Naive B cell (primary cell): ENCODE results near the gene TOM1L1. TPM values are rescaled to one million over a fixed set of nuclear protein-coding genes. Genes with fewer than 3 reads are reported as not detected.

ENCODE experiments used
- ATAC-seq, 2 donors: fragments of 150-1000 bp; cut with Tn5 transposase; 2 replicates each; pipeline ENCODE4 v1.10.0; 2021; ENCODE audit warnings: low read depth in 2 of 2, mild to moderate bottlenecking in 2 of 2, moderate library complexity in 2 of 2
- DNase-seq: peaks from one replicate; pipeline ENCODE4 v3.0.0; 2022
- H3K27ac Mint-ChIP-seq, 6 donors: one replicate each; pipeline ENCODE4 v1.8.0; 2020 to 2022; ENCODE audit warnings: mild to moderate bottlenecking in 6 of 6, mixed read lengths in 6 of 6, moderate library complexity in 5 of 6, inconsistent platforms in 2 of 6
- H3K27me3 Mint-ChIP-seq, 3 donors: one replicate each; pipeline ENCODE4 v1.8.0; 2021 to 2022; ENCODE audit warnings: mixed read lengths in 3 of 3, mild to moderate bottlenecking in 1 of 3
- H3K36me3 Mint-ChIP-seq, 2 donors: one replicate each; pipeline ENCODE4 v1.8.0; 2020 to 2022; ENCODE audit warnings: mixed read lengths in 2 of 2, inconsistent platforms in 1 of 2, mild to moderate bottlenecking in 1 of 2
- H3K4me1 Mint-ChIP-seq, 3 donors: one replicate each; pipeline ENCODE4 v1.8.0; 2020 to 2022; ENCODE audit warnings: mixed read lengths in 3 of 3, inconsistent platforms in 1 of 3, mild to moderate bottlenecking in 1 of 3, moderate library complexity in 1 of 3
- H3K4me3 Mint-ChIP-seq, 8 donors: one replicate each; pipeline ENCODE4 v1.8.0; 2020 to 2022; ENCODE audit warnings: mild to moderate bottlenecking in 8 of 8, mixed read lengths in 8 of 8, moderate library complexity in 8 of 8, inconsistent platforms in 2 of 8
- H3K9me3 Mint-ChIP-seq, 7 donors: one replicate each; pipeline ENCODE4 v1.8.0; 2020 to 2022; ENCODE audit warnings: mixed read lengths in 7 of 7, mild to moderate bottlenecking in 5 of 7, inconsistent platforms in 2 of 7, moderate library complexity in 1 of 7
- polyA plus RNA-seq, 6 donors: library from polyadenylated mRNA; unstranded; fragments of 300-500 nt; fragmentation: Illumina TruSeq; gene quantifications; one replicate each; pipeline ENCODE4 v1.2.3, GENCODE V29; 2021; ENCODE audit warnings: low read depth in 6 of 6

Gene TOM1L1
- polyA plus RNA-seq, 6 donors from 2014 or later: not detected

DNA sequence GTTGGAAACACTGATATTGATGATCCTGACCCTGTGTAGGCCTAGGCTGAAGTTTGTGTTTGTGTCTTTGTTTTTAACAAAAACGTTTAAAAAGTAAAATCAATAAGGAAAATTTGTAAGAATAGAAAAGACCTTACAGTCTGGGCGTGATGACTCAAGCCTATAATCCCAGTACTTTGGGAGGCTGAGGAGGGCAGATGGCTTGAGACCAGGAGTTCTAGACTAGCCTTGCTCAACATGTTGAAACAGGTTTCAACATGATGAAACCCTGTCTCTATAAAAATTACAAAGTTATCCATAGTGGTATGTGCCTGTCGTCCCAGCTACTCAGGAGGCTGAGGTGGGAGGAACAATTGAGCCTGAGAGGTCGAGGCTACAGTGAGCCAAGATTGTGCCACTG lies 18.3 kb upstream of the TOM1L1 start:
- DNase-seq (no peak), ATAC-seq (no peak)
- Mint-ChIP-seq H3K4me1 (no peaks in the 10 kb centered on the region), H3K9me3 (peaks cover 0 to 4% (median 0%) of the 10 kb centered on the region in 7 donors), H3K4me3 (no peak overlapping the region), H3K36me3 (no peaks in the 10 kb centered on the region), H3K27ac (no peak overlapping the region), H3K27me3 (peaks cover 0 to 17% (median 9%) of the 10 kb centered on the region in 3 donors)

DNA sequence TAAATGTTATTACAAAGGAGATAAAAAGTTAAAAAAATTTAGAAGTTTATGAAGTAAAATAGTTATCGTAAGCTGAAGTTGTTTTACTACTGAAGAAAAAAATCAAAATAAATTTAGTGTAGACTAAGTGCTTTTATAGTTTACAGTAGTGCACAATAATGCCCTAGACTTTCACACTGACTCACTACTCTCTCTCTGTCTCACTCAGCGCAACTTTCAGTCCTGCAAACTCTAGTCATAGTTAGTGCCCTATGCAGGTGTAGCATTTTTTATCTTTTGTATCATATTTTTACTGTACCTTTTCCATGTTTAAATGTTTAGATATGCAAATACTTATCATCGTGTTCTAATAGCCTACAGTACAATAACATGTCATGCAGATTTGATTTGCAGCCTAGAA lies 17.7 kb upstream of the TOM1L1 start:
- DNase-seq (no peak), ATAC-seq (no peak)
- Mint-ChIP-seq H3K27ac (no peak overlapping the region), H3K36me3 (no peaks in the 10 kb centered on the region), H3K4me1 (no peaks in the 10 kb centered on the region), H3K9me3 (peaks cover 0 to 4% (median 0%) of the 10 kb centered on the region in 7 donors), H3K27me3 (peaks cover 0 to 17% (median 9%) of the 10 kb centered on the region in 3 donors), H3K4me3 (no peak overlapping the region)

DNA sequence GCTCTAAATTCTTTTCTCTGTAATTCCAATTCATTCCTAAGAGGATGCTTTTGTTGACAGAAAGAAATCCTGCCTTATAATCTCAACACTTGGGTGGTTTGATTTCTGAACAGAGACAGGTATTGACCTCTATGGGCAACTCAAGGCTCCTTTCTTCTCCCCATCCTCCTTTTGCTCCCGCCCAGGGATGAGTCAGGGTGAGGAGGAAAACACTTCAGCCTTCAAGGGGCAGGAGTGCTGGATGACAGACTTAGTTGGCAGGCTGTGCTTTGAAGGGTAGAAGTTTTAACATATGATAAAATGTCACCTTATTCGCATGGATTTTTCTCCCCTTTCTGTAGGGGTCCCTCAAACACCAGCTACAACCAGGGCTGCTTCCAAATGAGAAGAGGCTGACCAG lies 16.7 kb upstream of the TOM1L1 start:
- H3K27me3 Mint-ChIP-seq: peaks cover 0 to 13% (median 4%) of the 10 kb centered on the region in 3 donors
- no peak overlapping the region for H3K4me3 Mint-ChIP-seq
- no peak for ATAC-seq
- peaks cover 0 to 2% (median 0%) of the 10 kb centered on the region in 7 donors for H3K9me3 Mint-ChIP-seq
- H3K27ac Mint-ChIP-seq: no peak overlapping the region
- no peak for DNase-seq
- H3K4me1 Mint-ChIP-seq: no peaks in the 10 kb centered on the region
- no peaks in the 10 kb centered on the region for H3K36me3 Mint-ChIP-seq

DNA sequence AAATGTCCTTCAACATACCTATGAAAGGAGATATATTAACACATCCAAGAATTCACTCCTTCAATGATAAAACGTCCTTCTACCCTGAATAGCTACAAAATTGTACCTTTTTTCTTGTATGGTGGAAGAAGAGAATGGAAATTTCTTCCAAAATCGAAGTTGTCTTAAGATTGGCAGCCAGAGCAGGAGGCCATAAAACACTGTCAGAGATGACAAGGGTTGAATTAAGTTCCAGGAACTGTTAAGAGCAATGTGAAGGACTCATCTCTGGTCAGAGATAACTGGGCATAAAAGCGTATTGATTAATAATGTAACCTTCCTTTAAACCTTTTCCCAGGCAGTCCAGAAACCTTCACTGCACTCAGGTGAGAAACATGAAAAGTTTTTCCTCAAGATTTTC lies 12.9 kb upstream of the TOM1L1 start:
- ATAC-seq: no peak
- H3K9me3 Mint-ChIP-seq: peaks cover 0 to 2% (median 0%) of the 10 kb centered on the region in 7 donors
- no peak for DNase-seq
- no peaks in the 10 kb centered on the region for H3K36me3 Mint-ChIP-seq
- no peak overlapping the region for H3K4me3 Mint-ChIP-seq
- H3K27ac Mint-ChIP-seq: no peak overlapping the region
- H3K4me1 Mint-ChIP-seq: no peaks in the 10 kb centered on the region
- H3K27me3 Mint-ChIP-seq: peaks cover 0 to 12% (median 0%) of the 10 kb centered on the region in 3 donors

DNA sequence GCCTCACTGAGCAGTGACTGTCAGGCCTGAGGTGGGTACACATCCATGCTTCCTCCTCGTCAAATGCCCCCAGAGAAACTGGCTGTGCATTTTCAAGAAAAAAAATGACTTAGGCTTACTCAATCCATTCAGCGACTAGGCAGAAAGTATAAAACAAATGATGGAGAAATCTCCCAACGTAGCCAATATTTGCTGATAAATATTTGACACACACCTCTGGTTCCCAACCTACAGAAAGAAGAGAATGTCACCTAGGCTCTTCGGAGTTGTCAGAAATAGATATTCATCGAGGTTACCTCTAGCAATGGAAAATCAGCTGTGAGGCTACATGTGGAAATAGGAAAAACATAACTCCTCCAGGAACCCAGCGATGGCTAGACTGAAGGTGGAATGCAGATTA lies 12.4 kb upstream of the TOM1L1 start:
- H3K36me3 Mint-ChIP-seq: no peaks in the 10 kb centered on the region
- no peak overlapping the region for H3K4me3 Mint-ChIP-seq
- ATAC-seq (no peak), DNase-seq (no peak)
- H3K4me1 Mint-ChIP-seq: no peaks in the 10 kb centered on the region
- peaks cover under 1 to 15% (median 4%) of the 10 kb centered on the region in 3 donors for H3K27me3 Mint-ChIP-seq
- peaks cover 0 to 2% (median 0%) of the 10 kb centered on the region in 7 donors for H3K9me3 Mint-ChIP-seq
- no peak overlapping the region for H3K27ac Mint-ChIP-seq

DNA sequence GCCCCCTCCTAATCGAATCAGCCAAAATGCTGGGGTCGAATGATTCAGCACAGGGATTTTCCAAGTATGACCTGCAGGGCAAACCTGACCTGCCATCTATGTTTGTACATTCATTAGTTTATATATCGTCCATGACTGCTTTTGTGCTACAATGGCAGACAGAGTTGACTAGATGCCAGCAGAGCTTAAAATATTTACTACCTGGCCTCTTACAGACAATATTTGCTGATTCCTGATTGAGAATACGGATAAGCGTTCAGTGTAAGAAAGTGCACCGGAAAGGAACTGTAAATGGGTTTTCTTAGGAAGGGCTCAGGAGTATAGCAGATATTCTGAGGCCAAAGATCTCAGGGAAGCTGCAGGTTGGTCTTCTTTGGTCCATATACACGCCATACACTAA lies 11.7 kb upstream of the TOM1L1 start:
- Mint-ChIP-seq H3K36me3 (no peaks in the 10 kb centered on the region), H3K27me3 (peaks cover 4 to 22% (median 8%) of the 10 kb centered on the region in 3 donors), H3K4me1 (no peaks in the 10 kb centered on the region), H3K27ac (no peak overlapping the region), H3K9me3 (peaks cover 0 to 2% (median 0%) of the 10 kb centered on the region in 7 donors), H3K4me3 (no peak overlapping the region)
- DNase-seq (no peak), ATAC-seq (no peak)

DNA sequence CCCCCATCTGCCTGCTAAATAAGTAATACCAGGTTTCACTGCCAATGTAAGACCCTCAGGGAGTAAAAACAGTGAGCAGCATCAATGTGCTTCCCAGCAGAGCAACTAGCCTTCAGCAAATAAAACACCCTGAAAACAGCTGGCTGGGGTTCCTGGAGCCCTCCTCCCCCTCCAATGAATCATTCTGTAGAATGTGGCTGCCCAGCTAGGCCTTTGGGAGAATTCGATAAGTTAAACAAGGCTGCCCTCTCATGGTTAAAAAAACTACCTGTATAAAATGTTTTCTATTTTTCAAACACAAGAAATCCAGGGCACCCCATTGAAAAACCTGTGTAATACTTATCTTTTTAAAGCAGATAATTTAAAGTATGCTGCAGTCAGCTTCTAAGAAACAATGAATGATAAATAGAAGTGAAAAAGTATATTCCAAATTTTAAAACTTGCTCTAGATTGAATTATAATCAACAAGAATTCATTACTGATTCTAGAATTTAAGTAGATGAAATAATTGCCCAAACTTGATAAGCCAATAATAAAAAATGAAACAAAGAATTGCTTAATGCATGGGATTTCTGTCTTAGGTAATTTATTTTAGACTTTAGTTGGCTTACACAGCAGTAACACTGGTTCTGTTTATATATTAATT lies 9.4 kb upstream of the TOM1L1 start:
- Mint-ChIP-seq H3K36me3 (no peaks in the 10 kb centered on the region), H3K27ac (peak overlapping the region in 1 of 6 donors; percentile 6), H3K27me3 (peaks cover 13 to 26% (median 16%) of the 10 kb centered on the region in 3 donors), H3K4me1 (no peaks in the 10 kb centered on the region), H3K4me3 (no peak overlapping the region), H3K9me3 (peaks cover 0 to 2% (median 0%) of the 10 kb centered on the region in 7 donors)
- DNase-seq: no peak
- no peak for ATAC-seq

DNA sequence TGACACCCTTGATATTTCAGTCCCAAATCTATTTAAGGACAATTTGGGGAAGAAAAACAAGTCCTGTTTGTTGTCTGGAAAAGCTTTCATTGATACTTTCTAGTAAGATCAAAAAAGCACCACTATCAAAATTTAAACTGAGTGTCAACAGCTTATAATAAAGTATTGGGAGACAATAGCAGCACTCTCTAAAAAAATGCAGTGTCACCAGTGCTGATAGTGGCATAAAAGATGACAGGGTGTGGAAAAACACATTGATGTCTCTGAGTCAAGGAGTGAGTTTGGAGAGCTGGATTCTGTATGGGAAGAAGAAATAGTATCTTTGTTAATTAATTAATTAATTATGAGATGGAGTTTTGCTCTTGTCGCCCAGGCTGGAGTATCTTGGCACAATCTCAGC lies 8.3 kb upstream of the TOM1L1 start:
- Mint-ChIP-seq H3K9me3 (peaks cover 0 to 2% (median 0%) of the 10 kb centered on the region in 7 donors), H3K4me1 (no peaks in the 10 kb centered on the region), H3K27me3 (peaks cover 21 to 29% (median 27%) of the 10 kb centered on the region in 3 donors), H3K27ac (no peak overlapping the region), H3K4me3 (no peak overlapping the region), H3K36me3 (no peaks in the 10 kb centered on the region)
- no peak for ATAC-seq
- DNase-seq: no peak

DNA sequence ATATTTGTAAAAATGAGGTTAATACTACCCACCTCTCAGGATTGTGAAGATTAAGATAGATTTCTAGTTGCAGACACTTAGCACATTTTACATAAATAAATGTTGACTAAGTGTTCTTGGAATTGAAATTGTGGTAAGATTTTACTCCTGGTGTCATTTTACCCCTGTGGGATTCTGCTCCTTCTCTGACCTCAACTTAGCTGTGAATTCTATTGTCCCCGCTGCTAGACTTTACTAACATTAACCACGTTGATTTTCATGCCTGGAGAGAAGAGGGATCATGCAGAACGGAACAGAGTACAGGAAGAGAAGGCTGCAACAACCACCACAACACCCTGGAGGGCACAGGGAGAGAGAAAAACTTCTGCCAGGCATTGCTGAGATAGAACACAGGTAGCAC lies 2.1 kb upstream of the TOM1L1 start:
- peaks cover 0 to 13% (median 0%) of the 10 kb centered on the region in 3 donors for H3K4me1 Mint-ChIP-seq
- no peak overlapping the region for H3K4me3 Mint-ChIP-seq
- H3K36me3 Mint-ChIP-seq: no peaks in the 10 kb centered on the region
- H3K27me3 Mint-ChIP-seq: peaks cover 37 to 40% (median 38%) of the 10 kb centered on the region in 3 donors
- no peaks in the 10 kb centered on the region for H3K9me3 Mint-ChIP-seq
- ATAC-seq: no peak
- no peak overlapping the region for H3K27ac Mint-ChIP-seq
- DNase-seq: no peak

DNA sequence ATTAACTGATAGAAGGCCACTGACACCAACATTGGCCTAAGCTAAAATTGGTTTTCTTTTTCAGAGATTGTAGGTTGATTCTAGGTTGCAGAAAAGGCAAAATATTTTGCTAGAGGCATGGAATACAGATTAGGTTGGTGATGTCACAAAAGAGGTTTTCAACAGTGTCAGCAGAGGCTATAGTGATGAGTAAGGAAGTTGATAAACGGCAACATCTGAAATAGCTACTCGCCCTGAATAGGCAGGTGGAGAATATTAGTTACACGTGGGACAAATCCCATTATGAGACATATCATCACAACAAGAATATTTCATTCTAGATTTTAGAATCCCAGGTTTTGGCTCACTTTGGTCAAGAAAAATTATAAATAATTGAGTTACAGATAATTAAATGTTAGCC lies 1.5 kb upstream of the TOM1L1 start:
- Mint-ChIP-seq H3K27me3 (peaks cover 34 to 39% (median 36%) of the 10 kb centered on the region in 3 donors), H3K4me1 (peaks cover 0 to 13% (median 0%) of the 10 kb centered on the region in 3 donors), H3K27ac (no peak overlapping the region), H3K9me3 (no peaks in the 10 kb centered on the region), H3K4me3 (no peak overlapping the region), H3K36me3 (no peaks in the 10 kb centered on the region)
- DNase-seq: no peak
- no peak for ATAC-seq

DNA sequence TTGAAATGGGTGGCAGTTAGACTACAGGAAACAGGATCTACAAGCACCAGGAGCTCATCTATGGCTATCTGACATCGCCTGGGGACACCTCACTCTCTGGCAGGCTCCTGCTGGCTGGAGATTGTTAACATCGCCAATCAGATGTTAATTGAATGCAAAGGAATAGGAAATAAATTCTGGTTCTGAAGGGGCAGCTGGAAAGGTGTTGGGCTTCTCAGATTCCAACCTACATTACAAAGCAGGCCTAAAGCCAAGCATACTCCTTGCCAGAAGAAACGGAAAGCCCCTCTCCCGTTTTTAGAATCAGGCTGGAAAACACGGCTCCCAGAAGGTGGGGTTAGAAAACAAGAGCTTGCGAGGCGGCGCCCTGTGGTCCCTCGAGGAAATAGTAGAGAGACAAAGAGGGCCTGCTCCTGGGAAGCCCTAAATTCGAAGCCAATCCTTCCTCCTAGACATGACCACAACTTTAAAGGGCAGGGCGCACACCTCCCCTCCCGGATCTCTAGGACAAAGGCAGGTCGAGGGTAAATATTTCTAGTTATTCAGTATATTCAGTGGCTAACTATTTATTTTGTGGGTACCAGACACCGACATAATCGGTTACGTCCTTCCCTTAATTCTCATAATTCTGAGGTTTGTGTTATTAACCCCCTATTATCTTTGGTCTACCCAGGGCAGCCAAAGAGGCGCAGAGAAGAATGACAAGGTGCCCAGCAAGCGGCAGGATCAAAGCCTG lies 763 bp upstream of the TOM1L1 start:
- no peak for ATAC-seq
- peak overlapping the region in 4 of 8 donors; percentile 7 to 35 (median 10) for H3K4me3 Mint-ChIP-seq
- no peaks in the 10 kb centered on the region for H3K9me3 Mint-ChIP-seq
- peaks cover 34 to 39% (median 36%) of the 10 kb centered on the region in 3 donors for H3K27me3 Mint-ChIP-seq
- H3K27ac Mint-ChIP-seq: no peak overlapping the region
- DNase-seq: no peak
- H3K36me3 Mint-ChIP-seq: no peaks in the 10 kb centered on the region
- H3K4me1 Mint-ChIP-seq: peaks cover 0 to 13% (median 0%) of the 10 kb centered on the region in 3 donors

DNA sequence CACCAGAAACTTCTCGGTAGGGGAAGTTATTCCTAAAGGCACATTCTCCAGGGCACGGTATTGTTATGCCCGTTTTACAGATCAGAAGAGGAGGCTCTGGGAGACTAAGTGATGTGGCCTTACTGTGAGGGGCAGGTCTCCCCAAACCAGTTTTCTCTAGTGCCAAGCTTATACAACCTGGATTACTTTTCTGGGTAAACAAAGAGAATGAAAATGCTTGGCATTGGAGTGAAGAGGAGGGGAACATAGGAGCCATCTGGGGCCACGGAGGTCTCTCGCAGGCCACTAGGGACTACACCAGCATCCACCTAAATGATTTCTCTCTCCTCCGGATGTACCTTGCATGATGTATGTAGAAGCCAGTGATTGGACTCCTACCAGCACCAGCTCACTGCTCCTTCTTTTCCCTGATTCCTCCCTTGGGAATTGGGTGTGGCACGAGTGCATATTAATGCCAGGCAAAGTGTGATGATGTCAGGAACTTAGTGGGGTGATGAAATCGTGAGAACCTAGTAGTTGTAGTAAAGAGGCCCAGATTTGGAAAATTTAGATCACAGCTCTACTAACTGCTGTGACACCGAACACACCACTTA lies 674 bp downstream of the TOM1L1 start:
- DNase-seq: no peak
- H3K4me3 Mint-ChIP-seq: peak overlapping the region in 3 of 8 donors; percentile 17 to 64 (median 29)
- H3K9me3 Mint-ChIP-seq: no peaks in the 10 kb centered on the region
- ATAC-seq: no peak
- peaks cover 28 to 30% (median 30%) of the 10 kb centered on the region in 3 donors for H3K27me3 Mint-ChIP-seq
- H3K36me3 Mint-ChIP-seq: no peaks in the 10 kb centered on the region
- no peak overlapping the region for H3K27ac Mint-ChIP-seq
- H3K4me1 Mint-ChIP-seq: peaks cover 0 to 13% (median 0%) of the 10 kb centered on the region in 3 donors

DNA sequence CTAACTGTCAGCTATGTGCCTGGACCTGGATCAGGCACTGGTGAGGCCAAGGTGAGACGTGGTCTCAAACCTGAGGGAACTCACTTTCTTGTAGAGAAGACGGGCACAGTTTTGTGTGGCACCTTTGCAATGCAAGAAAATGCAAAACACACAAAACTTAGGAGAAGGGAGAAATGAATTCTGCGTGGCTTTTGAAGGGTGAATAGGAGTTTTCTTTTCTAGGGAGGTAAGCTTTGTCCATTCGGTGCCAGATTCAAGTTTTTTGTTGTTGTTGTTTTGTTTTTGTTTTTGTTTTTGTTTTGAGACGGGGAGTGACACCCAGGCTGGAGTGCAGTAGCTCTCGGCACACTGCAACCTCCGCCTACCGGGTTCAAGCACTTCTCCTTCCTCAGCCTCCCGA lies 1.4 kb downstream of the TOM1L1 start:
- Mint-ChIP-seq H3K27ac (no peak overlapping the region), H3K4me1 (peaks cover 0 to 13% (median 0%) of the 10 kb centered on the region in 3 donors), H3K36me3 (no peaks in the 10 kb centered on the region), H3K27me3 (peaks cover 21 to 24% (median 24%) of the 10 kb centered on the region in 3 donors), H3K9me3 (no peaks in the 10 kb centered on the region), H3K4me3 (no peak overlapping the region)
- no peak for ATAC-seq
- no peak for DNase-seq
